Peyer's patch (tissue), 4 donors: Measurements from ENCODE around the gene SMTN.

Source experiments
- CTCF ChIP-seq, 6 experiments: fragments of 450-650 bp in 4 of 6; fragments of 200-600 bp in 2 of 6; sonication (generic) in 1 of 6; IDR thresholded peaks; one replicate each; pipeline ENCODE4 v1.5.1; 2017 to 2019; ENCODE audit warnings: antibody characterized with exemption in 6 of 6, mild to moderate bottlenecking in 3 of 6, moderate library complexity in 1 of 6
- POLR2A ChIP-seq, 2 donors: fragments of 450-650 bp; IDR thresholded peaks; one replicate each; pipeline ENCODE4 v1.5.1; 2017; ENCODE audit warnings: antibody characterized with exemption in 2 of 2, mild to moderate bottlenecking in 2 of 2, moderate library complexity in 2 of 2

- no peak for TF ChIP-seq CTCF (IDR thresholded peaks at IDR 0.05)
- no peak for TF ChIP-seq POLR2A (IDR thresholded peaks at IDR 0.05)
Observed at GRCh38 chr22:31093086-31093850, 12.2 kb downstream of the SMTN start.
